SKM-1 (cell line): ENCODE results near the gene ATP6V1G3.
"Not testable (repeated sequence)": the region's sequence is repeated elsewhere in the genome, so short reads cannot be mapped to it uniquely, and the experiment has no call there.

Source experiments
- DNase-seq: peaks from one replicate; lab custom pipeline; 2025; ENCODE audit not compliant: unreplicated experiment; lab: John Stamatoyannopoulos, UW

The ATP6V1G3 gene

DNA sequence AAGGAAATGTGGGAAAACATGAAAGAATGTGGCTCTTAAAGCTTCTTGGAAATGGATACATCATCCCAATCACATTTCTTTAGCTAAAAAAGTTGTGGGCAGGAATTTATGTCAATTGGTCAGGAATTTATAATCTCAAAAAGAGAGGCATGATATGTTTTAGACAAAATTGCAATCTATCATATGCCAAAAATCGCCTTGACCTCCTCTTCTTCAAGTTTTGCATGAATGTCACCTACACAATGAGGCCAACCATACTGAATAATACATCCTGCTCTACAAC is 42.4 kb downstream of the ATP6V1G3 start:
- no peak for DNase-seq

DNA sequence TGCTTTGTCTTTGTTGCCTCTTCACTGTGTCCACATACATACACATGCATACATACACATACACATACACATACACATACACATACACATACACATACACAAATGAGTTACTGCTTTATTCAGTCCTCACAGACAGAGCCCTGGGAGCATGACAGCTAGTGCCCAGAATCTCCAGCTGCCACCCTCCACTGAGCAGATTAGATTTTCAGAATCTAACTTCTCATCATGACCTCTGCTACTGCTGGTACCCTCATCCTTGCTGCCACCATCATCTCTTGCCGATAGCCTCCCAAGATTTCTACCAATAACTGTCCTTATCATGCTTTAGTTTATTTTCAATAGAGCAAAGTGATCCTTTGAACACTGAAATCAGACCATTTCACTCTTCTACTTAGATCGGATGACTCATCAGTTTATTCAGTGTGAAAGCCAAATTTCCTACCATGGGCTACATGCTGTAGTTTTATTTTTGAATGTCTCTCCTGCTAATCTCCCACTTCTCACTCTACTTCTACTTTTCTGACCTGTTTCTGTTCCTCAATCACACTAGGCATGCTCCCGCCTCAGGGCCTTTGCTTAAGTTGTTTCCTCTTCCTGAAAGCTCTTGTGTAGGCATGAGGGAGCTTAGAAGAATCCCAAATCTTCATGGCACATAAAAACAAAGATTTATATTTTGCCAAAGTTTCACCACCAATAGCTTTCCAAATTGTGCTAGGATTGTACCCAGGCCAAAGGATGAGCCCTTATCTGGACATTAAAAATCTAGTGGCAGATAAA is 43.0 kb downstream of the ATP6V1G3 start:
- peak; percentile 29 for DNase-seq

DNA sequence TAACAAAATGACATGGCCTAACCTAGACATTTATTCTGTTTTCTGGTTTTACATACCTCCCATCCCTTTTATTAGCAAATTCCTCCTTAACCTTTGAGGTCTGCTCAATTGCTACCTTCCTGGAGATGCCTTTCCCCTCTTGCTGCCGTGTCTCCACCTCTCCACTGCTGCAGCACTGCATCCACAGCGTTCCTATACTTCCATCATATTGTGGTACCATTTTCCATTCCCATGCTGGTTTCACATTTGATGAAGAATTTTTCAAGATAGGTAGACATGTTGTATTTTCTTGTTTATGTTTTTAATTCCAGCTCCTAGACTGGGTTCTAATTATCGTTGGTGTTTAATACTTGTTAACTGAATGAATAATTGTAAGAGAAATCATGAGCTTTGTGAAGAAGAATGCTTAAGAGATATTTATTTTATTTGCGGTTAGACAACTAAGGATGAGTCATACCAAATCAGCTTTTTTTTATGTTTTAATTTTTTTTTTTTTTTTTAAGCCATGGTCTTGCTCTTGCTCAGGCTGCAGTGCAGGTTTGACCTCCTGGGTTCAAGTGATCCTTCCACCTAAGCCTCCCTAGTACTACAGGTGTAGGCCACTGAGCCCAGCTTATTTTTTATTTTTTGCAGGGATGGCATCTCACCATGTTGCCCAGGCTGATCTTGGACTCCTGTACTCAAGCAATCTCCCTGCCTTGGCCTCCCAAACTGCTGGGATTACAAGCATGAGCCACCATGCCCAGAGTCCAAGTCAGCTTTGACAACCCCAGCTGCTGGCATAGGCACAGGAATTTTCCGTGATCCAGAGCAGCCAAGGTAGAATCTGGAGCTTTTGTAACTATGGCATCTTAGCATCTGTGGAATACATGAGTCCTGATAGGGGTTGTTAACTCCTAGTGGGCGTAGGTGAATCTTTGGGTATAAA is 44.0 kb downstream of the ATP6V1G3 start:
- no peak for DNase-seq

DNA sequence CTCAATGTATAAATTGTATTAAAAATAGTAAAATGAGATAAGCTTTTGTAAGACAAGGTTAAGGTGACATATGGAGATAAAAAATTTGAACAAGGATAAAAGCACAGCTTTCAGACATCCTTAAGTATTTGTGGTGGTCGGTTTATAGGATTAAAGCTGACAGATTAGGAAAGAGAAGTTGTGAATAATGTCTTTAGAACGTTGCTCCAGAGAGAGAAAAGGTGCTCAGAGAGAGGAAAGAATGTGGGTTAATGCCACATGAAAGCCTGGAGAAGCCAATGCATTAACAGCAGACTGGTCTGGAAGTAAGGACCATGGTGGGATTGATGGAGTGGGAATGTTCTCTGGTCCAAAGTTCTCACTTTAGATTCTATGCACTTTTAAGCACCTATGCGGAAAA is 44.8 kb downstream of the ATP6V1G3 start:
- no peak for DNase-seq

DNA sequence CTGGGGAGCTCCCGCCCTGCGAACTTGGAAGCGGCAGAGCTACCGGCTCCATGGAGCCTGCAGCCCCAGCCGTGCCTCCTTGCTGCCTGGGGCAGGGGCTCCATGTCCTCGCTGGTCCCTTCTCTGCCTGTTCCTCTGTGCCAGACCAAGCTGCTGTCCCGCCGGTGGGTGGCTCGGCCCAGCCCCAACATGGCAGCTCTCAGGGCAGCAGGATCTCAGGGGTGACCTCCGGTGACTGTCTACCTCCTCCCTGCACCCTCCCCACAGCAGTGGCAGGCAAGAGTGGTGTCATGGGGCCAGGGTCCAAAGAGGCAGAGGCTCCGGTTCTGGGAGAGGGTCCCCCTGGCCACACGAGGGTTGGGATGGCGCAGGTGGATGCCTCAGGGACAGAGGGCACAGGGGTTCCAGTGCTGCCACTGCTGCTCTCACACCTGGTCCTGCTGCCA is 45.8 kb downstream of the ATP6V1G3 start:
- DNase-seq: no peak

DNA sequence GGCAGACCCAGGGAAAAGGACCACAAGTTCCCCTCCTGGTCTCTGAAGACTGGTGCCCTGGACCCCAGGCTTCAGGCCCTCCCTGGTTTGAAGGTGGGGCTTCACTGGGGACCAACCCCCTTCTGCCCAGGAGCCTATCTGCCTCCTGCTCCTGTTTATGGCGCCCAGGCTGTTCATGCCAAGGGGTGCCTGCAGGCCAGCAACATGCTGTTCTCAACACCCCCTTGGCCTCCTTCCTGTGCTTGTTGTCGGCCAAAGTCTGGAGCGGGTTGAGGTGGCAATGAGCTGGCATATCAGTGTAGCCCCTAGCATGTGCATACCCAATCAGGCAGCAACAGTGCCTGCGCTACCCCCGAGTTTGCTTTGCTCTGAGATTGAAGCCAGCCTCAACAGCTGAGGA is 46.3 kb downstream of the ATP6V1G3 start:
- no peak for DNase-seq

DNA sequence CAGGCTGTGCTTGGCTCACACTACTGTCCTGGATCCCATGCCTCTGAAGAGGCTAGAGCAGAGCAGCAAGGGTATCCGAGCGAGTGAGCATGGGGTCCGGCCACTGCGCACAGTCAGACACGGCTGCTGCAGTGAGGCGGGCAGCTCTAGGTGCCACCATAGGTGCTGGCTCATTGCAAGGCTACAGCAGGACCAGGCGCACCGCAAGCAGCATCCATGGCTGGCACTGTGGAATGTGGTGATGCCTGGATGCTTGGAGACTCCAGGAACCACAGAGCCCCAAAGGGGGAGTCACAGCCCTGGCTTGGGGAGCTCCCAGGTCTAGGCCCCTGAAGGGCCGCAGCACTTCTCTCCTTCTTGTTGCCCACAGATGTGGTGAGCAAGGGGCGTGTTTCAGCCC is 47.2 kb downstream of the ATP6V1G3 start:
- no peak for DNase-seq

DNA sequence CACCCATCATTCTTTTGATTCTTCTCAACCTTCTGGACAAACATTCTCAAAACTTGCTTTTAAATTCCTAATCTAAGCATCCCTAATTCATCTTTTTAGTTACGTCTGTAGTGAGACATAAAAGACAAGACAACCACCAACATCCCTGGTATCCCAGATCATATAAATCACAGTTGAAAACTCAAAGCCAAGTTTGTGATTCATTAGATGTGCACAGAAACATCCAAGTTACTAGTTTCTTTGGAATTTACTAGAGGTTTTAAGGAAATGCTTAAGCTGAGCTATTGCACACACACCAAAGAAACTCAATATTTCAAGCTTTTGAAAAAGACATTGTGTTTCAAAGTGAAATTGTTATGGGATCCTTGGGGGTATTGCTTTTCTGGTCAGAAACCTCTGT is 47.6 kb downstream of the ATP6V1G3 start:
- DNase-seq: no peak

DNA sequence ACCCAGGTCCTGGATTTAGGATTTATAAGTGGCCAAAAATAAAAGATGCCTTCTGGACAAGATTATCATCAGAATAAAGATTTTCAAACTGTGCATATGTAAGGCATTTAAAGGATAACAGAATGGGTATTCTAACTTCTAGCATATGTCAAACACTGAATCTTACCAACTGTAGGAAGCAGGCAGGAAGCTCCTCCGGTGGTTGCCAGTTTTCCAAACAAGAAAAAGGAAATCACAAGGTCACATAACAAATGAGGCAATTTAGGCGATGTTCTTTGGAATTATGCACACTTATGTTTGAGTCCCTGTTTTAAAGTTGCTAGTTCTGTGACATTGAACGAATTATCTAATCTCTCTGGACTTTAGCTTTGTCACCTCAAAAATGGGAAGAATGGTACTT is 48.9 kb downstream of the ATP6V1G3 start:
- DNase-seq: no peak

DNA sequence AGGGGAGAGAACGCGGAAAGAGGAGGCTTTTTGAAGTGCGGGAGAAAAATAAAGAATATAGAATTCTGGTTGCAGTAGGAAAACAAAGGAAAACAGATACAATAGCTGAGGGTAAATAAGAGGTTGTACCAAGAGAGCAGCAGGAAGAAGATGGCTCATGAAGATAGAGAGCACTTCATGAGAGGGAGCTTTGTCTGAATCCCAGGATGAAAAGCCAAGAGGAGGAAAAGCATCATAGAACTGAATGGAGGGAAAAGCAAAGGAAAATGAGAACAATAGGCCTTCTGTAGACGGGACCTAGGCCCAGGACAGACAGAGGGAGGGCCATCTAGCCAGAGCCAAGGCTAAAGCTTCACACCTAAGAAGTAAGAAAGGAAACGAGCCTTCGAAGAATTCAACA is 49.5 kb downstream of the ATP6V1G3 start:
- no peak for DNase-seq

DNA sequence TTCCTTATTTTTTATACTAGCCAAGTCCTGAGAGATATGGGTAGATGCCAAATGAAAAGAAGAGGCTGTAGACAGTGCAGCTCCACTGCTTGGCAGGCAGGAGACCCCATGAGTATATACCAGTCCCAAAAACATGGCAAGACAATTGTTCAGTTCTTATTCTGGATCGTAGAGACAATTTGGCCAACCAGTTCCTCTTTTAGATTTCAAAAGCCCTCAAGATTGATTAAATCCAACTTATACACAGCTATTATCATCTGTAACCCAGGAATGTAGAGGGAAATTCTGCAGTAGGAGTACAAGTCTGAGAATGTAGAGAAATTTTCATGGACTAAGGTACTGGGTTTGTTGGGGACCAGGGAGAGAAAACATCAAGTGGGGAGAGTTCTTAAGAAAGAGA is 50.3 kb downstream of the ATP6V1G3 start:
- DNase-seq: no peak

DNA sequence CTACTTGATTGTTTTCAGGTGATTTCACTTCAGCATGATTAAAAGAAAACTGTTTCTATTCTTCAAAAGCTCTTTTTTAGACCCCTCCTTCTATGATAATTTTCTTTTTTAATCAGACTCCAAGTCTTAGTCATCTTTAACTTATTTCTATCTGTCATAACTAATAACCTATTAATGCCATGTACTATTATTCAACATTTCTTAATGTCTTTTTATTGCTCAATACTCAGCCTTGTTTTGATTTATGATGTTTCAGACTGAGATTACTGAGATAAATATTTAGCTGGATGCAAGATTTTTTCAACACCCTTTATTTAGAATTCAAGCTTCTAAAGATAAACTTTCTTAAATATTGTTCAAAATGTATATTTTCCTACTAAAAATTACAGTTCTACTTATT is 53.6 kb downstream of the ATP6V1G3 start:
- no peak for DNase-seq

DNA sequence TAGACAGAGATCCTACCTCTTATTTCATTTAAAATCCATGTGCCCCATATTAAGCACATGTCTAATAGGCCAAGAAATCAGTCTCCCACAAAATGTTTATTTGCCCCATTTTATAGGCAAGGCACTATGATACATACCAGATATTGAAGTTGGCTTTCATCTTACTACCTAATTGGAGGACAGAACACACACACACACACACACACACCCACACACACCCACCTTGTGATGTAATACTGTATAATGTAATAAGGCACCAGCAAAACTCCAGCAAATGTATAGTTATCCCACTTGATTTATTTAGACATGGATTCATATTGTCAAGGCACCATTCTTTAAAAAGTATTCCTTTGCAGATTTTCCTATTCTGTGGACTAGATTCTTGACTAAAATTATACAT is 56.8 kb downstream of the ATP6V1G3 start:
- no peak for DNase-seq

DNA sequence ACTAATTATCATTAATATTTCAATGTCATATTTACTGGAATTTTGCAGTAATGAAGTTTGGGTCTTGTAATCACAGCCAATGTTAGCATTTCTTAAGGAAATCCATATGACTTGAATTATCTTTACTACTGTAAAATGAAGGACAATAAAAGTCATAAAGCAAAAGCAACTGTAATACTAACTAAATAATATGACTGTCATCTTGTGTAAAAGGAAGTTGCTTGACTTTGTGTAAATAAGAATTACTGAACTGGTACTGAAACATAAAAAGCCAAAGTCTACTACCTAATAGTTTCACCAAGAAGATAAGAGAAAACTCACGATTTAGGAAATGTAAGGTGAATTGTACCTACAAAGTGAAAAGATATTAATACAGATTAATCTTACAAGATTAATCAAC is 57.5 kb downstream of the ATP6V1G3 start:
- no peak for DNase-seq

DNA sequence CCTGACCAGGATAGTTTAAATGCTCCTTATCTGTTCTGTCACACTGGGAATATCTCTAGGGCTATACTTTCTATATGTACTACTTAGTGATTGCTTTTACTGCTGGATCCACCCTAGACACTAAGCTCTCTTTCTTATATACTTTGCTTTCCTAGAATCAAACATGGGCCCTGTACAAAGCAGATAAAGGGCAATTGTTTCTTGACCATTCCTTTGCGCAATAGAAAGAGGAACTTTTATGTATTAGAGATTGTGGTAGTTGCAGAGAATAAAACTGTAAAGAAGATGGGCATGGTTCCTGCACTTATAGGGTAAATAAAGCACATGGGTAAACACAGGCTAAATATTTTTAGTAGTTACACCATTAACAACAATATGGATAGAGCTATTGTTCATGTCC is 58.8 kb downstream of the ATP6V1G3 start:
- no peak for DNase-seq

DNA sequence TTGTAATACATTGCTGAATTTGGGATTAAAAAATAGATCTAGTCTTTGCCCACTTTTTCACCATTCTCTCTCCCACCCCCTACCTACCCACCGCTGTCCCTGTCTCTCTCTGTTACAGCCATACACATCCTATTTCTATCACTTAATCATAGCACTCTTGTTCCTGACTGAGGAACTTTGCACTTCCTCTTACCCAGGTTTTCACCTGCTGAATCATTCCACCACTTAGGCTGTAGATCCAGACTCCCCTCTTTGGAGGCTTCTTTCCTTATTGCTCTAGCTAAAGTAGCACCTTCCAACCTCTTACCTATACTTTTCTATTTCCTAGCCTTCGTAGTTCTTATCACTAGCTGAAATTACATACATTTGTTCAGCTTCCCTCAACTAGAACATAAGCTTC is 59.6 kb downstream of the ATP6V1G3 start:
- DNase-seq: no peak

DNA sequence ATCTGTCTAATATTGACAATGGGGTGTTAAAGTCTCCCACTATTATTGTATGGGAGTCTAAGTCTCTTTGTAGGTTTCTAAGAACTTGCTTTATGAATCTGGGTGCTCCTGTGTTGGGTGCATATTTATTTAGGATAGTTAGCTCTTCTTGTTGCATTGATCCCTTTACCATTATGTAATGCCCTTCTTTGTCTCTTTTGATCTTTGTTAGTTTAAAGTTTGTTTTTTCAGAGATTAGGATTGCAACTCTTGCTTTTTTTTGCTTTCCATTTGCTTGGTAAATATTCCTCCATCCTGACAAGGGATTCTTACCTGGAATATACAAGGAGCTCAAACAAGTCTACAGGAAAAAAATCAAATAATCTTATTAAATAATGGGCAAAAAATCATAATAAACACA is 63.1 kb downstream of the ATP6V1G3 start:
- not testable (repeated sequence) for DNase-seq
